ENCODE results near the gene TXK. TPM values are rescaled to one million over a fixed set of nuclear protein-coding genes. Genes with fewer than 3 reads are reported as not detected.

The TXK gene
- total and polyA plus RNA-seq, 10 of the 15 experiments (the other 5 are each of a cell fraction or from before 2014, with no cell fraction given): 0.44 to 2.9 (median 1.4) TPM

- ChIA-PET POLR2A (interaction anchor here (1.0 to 1.8 kb wide), 4 partner anchors 9 to 92 kb away, joined by 3 to 8 read pairs (median 4); no protein-coding TSS in a partner anchor), SMC1A (ENCODE audit: uncharacterized antibody, unreplicated experiment) (interaction anchor here (0.8 to 4.7 kb wide), 16 partner anchors 10 to 103 kb away, joined by 3 to 36 read pairs (median 8); no protein-coding TSS in a partner anchor), RAD21 (ENCODE audit: unreplicated experiment) (interaction anchor here (0.9 to 4.6 kb wide), 7 partner anchors 9 to 95 kb away, joined by 3 to 19 read pairs (median 5); no protein-coding TSS in a partner anchor), CTCF (interaction anchor here (0.8 to 4.8 kb wide), 7 partner anchors 21 to 167 kb away, joined by 3 to 37 read pairs (median 4); no protein-coding TSS in a partner anchor)
- Histone ChIP-seq H3K27me3 (replicated peaks in 1 of 2; ENCODE audit: control insufficient read depth in 2 of 2, insufficient read depth in 2 of 2, low read length in 1 of 2) (no peaks in the 10 kb centered on the region), H3K4me1 (ENCODE audit: control insufficient read depth, insufficient read depth, low read length) (peaks cover 40% of the 10 kb centered on the region), H3K9me3 (replicated peaks; ENCODE audit: control insufficient read depth, insufficient read depth, low read length) (peaks cover 6% of the 10 kb centered on the region; the same call in 2 of the 3 replicates), H3K27ac (ENCODE audit: control insufficient read depth, insufficient read depth) (peak overlapping the region; percentile 59; the same call in 1 of the 2 replicates), H3K36me3 (ENCODE audit: control insufficient read depth in 2 of 2, insufficient read depth in 2 of 2, low read length in 1 of 2) (peaks cover 4 to 32% of the 10 kb centered on the region in 2 experiments; a peak in 3 of 4 replicates), H2AFZ (ENCODE audit: control insufficient read depth, low read depth, low read length) (no peak overlapping the region), H3K79me2 (ENCODE audit: control insufficient read depth, insufficient read depth, low read length) (peaks cover 27% of the 10 kb centered on the region), H3K9ac (ENCODE audit: control insufficient read depth, insufficient read depth, low read length) (no peak overlapping the region), H3K4me3 (no peak overlapping the region), H4K20me1 (ENCODE audit: control insufficient read depth, insufficient read depth) (no peaks in the 10 kb centered on the region), H3K4me2 (ENCODE audit: control insufficient read depth, insufficient read depth) (no peak overlapping the region)
- no peak for FAIRE-seq
- DNase-seq (ENCODE audit: low read depth, low spot score): no peak
- intact Hi-C loops (cut with micrococcal nuclease; ENCODE audit: unreplicated experiment): no loop called here
- no peak for ATAC-seq
- in situ Hi-C loops (cut with MboI): no loop called here
- BruUV-seq (replicated peaks): no TSS peak
- WGBS (ENCODE audit: insufficient coverage, insufficient replicate concordance, low lambda C conversion rate, missing lambda C conversion rate): 87% methylated on average over 4 of the region's 4 CpGs
- TF ChIP-seq YBX1 (IDR thresholded peaks at IDR 0.05): no peak
- TF ChIP-seq SIX5 (IDR thresholded peaks at IDR 0.05; ENCODE audit: low read depth, low read length, severe bottlenecking): no peak
- TF ChIP-seq EZH2 (IDR thresholded peaks at IDR 0.05; ENCODE audit: borderline replicate concordance, control insufficient read depth, low read depth, low read length): no peak
- no peak for TF ChIP-seq E2F8 (IDR thresholded peaks at IDR 0.05; ENCODE audit: low read depth, partially characterized antibody)
- TF ChIP-seq WRNIP1 (IDR thresholded peaks at IDR 0.05; ENCODE audit: borderline replicate concordance, low read depth, low read length): no peak
- no peak for TF ChIP-seq DPF2 (IDR thresholded peaks at IDR 0.05)
- no peak for TF ChIP-seq IRF3 (IDR thresholded peaks at IDR 0.05)
- TF ChIP-seq MLLT1 (IDR thresholded peaks at IDR 0.05): no peak
- TF ChIP-seq KAT2A (conservative IDR thresholded peaks at IDR 0.05; ENCODE audit: control insufficient read depth, low read depth, low read length): no peak
- no peak for TF ChIP-seq ZNF217 (IDR thresholded peaks at IDR 0.05)
- TF ChIP-seq RB1 (IDR thresholded peaks at IDR 0.05; ENCODE audit: borderline replicate concordance): no peak
- no peak for TF ChIP-seq TARDBP (IDR thresholded peaks at IDR 0.05; ENCODE audit: borderline replicate concordance)
- no peak for TF ChIP-seq PRDM15 (CRISPR knock-in tag; IDR thresholded peaks at IDR 0.05)
- TF ChIP-seq POLR2AphosphoS2 (IDR thresholded peaks at IDR 0.05; ENCODE audit: low read depth, low read length): no peak
- no peak for TF ChIP-seq JUNB (IDR thresholded peaks at IDR 0.05)
- no peak for TF ChIP-seq FOXM1 (IDR thresholded peaks at IDR 0.05; ENCODE audit: low read depth, low read length)
Measured at GRCh38 chr4:48172651-48173050, 38.6 kb upstream of the TXK start.

All from GM12878 (cell line).